GM12872 (cell line): ENCODE data around the gene PIAS2.

Experiments used
- CTCF ChIP-seq: IDR thresholded peaks from 3 replicates; pipeline ENCODE4 v1.5.1; 2011; ENCODE audit warnings: low read depth, mild to moderate bottlenecking, low read length, moderate library complexity; ENCODE audit not compliant: insufficient read depth

PIAS2 gene

DNA sequence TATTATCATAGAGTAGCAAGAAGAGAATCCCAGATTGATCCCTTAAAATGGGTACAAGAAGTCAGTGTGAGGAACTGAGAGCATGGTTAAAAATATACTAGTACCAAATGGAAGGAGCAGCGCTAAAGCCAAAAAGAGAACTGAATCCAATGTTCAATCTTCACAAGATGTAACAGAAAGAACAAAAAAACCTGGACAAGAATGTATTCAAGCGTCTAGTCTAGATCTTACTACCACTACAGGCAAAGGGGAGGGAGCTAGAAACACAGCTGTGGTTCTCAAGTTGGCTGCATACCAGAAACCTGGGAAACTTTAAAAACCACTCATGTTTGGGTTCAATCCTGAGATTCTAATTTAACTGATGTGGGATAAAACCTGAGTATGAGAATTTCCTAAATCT is 57.5 kb downstream of the PIAS2 start:
- TF ChIP-seq CTCF, result no peak

DNA sequence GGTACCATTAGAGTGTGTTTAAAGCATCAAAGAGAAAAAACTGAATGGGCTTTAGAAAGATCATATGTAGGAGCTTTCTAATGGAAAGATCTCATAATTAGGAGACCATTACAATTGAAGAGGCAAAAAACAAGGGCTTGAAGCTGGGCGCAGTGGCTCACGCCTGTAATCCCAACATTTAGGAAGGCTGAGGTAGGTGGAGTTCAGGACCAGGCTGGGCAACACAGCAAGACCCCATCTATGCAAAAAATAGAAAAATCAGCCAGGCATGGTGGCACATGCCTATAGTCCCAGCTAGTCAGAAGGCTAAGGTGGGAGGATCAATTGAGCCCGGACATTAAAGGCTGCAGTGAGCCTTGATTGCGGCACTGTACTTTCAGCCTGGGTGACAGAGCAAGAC is 59.0 kb downstream of the PIAS2 start:
- TF ChIP-seq CTCF, result no peak

GRCh38 chr18:46856973-46857372 is 60.3 kb downstream of the PIAS2 start:
- TF ChIP-seq CTCF, result no peak

- TF ChIP-seq CTCF, result no peak
Measured at GRCh38 chr18:46849007-46849406, 68.3 kb downstream of the PIAS2 start.

DNA sequence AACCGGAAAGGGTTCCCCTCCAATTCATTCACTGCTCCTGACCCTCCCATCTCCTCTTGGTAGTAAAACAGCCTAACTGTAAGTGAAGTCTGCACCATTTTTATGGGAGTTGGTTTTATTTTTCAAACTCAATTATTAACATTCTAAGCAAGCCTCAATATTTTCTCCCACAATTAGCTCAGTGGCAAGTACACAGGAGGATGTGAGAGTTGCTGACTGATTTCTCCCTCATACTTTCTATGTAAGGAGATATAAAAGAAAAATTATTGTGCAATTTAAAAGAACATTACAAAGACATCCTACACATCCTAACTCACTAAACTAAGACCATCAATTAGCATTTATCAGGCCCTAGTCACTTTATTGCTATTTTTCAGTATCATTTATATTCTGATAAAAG is 73.9 kb downstream of the PIAS2 start:
- TF ChIP-seq CTCF, result no peak

GRCh38 chr18:46842583-46842982 is 74.7 kb downstream of the PIAS2 start:
- no peak for TF ChIP-seq CTCF

GRCh38 chr18:46833899-46834298 is 83.4 kb downstream of the PIAS2 start:
- TF ChIP-seq CTCF, result no peak

- no peak for TF ChIP-seq CTCF
Measured at GRCh38 chr18:46832849-46833248, 84.5 kb downstream of the PIAS2 start.
